ENCODE results near the gene FFAR1.

- TF ChIP-seq CTCF (IDR thresholded peaks at IDR 0.05): no peak
- no peak for TF ChIP-seq POLR2A (IDR thresholded peaks at IDR 0.05)
Observed at GRCh38 chr19:35363711-35364425, 16.2 kb downstream of the FFAR1 start.
